SKM-1 (cell line): Measurements from ENCODE around the gene GPR143.
"Not testable (repeated sequence)": the region's sequence is repeated elsewhere in the genome, so short reads cannot be mapped to it uniquely, and the experiment has no call there.

Experiments used
- DNase-seq: peaks from one replicate; lab custom pipeline; 2025; ENCODE audit not compliant: unreplicated experiment; lab: John Stamatoyannopoulos, UW

Gene GPR143

GRCh38 chrX:9770319-9770718 is 4.7 kb upstream of the GPR143 start:
- DNase-seq, result no peak

GRCh38 chrX:9768321-9768839 is 2.7 kb upstream of the GPR143 start:
- DNase-seq, result not testable (repeated sequence)

DNA sequence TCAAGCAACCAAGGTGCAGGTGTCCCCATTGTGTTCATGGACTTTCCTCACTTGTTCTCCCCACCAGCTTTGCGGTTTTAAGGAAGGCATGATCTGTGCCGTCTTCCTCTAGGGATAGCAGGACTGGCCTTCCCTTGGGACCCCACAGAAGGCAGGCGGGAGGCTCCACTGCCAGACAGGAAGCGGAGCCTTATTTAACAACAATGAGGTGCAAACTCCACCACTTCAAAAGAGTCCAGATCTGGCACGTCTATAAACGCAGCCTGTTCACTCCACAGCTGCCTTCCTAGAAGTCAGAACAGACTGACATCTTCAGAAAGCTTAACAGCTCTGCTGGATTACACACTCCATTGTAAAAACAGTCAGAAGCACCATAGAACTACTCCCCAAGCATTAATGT is 1.7 kb upstream of the GPR143 start:
- DNase-seq, result no peak

- DNase-seq, result no peak
Measured at GRCh38 chrX:9765072-9765736, 443 bp downstream of the GPR143 start.

- DNase-seq, result no peak
Measured at GRCh38 chrX:9759337-9759736, 6.3 kb downstream of the GPR143 start.

GRCh38 chrX:9758021-9758638 is 7.5 kb downstream of the GPR143 start:
- no peak for DNase-seq

GRCh38 chrX:9757366-9757765 is 8.3 kb downstream of the GPR143 start:
- DNase-seq, result no peak

DNA sequence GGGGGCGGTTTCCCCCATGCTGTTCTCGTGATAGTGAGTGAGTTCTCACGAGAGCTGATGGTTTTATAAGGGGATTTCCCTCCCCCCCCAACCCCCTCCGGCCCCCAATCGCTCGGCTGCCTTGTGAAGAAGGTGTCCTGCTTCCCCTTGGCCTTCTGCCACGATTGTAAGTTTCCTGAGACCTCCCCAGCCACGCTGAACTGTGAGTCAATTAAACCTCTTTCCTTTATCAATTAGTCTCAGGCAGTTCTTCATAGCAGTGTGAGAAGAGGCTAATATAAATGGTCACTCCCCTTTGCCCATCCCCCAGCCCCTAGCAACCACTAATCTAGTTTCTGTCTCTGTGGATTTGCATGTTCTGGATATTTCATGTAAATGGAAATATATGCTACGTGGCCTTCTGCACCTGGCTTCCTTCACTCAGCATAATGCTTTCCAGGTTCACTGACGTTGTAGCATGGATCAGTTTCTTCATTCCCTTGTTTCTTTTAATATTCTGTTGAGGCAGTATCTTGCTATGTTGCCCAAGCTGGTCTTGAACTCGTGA is 16.4 kb downstream of the GPR143 start:
- DNase-seq, result no peak

GRCh38 chrX:9747644-9748043 is 18.0 kb downstream of the GPR143 start:
- DNase-seq, result no peak

GRCh38 chrX:9746148-9746888 is 19.3 kb downstream of the GPR143 start:
- DNase-seq, result no peak

- DNase-seq, result no peak
Measured at GRCh38 chrX:9745417-9746115, 20.1 kb downstream of the GPR143 start.

DNA sequence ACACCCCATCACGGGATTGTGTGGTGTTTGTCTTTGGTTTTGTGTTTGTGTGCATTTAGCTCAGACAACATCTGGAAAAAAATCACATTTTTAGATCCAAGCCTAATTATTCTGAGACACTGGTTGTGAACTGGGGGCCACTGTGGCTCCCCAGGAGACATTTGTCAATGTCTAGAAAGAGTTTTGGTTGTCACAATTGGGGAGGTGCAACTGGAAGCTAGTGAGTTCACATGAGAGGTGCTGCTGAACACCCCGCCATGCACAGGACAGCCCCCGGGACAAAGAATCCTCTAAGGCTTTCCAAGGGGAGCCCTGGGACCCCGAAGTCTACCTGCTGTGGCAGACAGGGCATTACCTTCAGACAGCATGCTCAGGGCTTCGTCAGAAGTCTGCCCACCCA is 26.5 kb downstream of the GPR143 start:
- DNase-seq, result no peak

- no peak for DNase-seq
Measured at GRCh38 chrX:9738151-9738550, 27.5 kb downstream of the GPR143 start.

DNA sequence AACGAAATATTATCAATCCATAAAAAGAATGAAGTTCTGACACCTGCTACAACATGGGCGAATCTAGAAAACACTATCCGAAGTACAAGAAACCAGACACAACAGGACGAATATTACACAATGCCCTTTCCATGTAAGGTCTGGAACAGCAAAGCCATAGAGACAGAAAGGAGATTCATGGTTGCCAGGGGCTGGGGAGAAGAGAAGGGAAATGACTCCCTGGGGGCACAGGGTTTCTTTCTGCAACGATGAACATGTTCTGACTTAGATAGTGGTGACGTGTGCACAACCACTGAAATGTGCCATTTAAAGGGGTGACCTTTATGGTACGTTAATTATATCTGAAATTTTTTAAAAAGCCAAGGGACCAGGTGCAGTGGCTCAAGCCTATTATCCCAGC is 28.3 kb downstream of the GPR143 start:
- DNase-seq, result no peak

DNA sequence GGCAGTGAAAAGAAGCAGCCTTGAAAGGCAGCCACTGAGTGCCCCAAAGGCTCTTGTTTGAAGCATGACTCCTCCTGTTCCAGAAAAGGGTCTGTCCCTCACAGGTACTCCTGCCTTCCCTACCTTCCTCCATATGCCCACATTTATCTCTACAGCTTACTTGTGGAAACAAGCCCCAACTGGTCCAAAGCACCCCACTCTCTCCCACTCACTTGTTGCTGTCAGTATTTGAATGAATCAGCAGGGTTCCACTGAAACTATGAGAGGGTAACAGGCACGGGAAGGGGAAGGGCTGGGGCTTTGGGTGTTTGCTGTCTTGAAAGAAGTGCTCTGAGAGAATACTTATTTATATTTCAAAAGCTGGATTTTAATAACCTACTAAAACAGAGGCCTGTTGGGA is 34.9 kb downstream of the GPR143 start:
- DNase-seq, result no peak

GRCh38 chrX:9730078-9730477 is 35.6 kb downstream of the GPR143 start:
- DNase-seq, result no peak

GRCh38 chrX:9729171-9729885 is 36.3 kb downstream of the GPR143 start:
- no peak for DNase-seq

DNA sequence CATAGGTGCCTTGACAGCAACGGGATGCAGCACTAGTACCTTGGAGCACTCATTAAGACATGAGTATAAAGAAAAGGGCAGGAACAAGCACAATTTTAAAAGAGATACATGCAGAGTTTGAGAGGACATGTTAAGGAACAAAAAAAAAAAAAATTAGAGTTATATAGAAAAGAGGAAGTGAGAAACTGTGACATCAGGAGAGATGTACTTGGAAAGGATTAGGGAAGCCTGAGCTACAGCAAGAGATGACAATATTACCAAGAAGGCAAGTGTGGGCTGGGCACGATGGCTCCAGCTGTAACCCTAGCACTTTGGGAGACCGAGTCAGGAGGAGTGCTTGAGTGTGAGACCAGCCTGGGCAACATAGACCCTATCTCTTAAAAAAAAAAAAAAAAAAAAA is 37.4 kb downstream of the GPR143 start:
- no peak for DNase-seq

- no peak for DNase-seq
Measured at GRCh38 chrX:9724711-9725110, 40.9 kb downstream of the GPR143 start.

DNA sequence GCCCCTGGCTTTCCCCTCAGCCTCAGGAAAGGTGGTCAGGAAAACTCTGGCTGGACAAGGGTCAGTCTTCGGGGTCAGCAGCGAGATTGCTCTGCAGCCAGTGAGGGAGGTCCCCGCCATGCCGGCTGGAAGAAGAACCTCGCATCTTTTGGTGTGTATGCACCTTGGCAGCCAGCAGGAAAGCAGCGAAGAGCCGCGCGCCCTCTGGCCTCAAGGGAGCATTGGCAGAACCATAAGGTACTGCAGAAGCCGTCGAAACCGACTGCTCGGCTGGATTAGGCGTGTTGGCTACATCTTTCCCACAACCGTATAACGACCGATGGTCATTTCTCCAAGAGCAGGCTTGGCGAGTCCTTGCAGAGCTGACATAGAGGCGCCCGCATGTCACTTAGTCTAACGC is 48.3 kb downstream of the GPR143 start:
- DNase-seq, result no peak

DNA sequence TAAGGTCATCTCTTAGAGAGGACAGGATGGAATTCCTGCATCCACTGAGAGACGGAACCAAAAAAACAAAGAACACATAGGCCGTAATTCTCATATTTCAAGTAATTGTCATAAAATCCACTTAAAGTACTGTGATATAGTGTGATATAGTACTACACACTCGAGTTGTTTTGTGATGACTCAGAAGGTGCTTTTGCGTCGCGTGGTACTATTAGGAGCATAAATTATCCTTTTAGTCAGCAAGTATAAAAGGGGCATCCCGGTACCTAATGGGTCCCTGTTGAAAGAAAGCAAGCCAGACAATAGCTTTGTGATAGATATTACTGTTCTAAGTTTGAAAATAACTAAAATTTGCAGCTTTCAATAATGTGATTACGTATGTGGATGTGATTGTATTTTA is 55.3 kb downstream of the GPR143 start:
- DNase-seq, result no peak
